HFFc6 (cell line): ENCODE results near the gene ZNRF1. TPM values are rescaled to one million over a fixed set of nuclear protein-coding genes. Genes with fewer than 3 reads are reported as not detected.

ENCODE experiments used
- DNase-seq: peaks from one replicate; pipeline ENCODE4 v3.0.0-alpha.2; 2018
- H3K27ac Mint-ChIP-seq: 2 replicates; pipeline ENCODE4 v1.8.0; 2020; ENCODE audit warnings: mild to moderate bottlenecking, mixed read lengths
- H3K27me3 Mint-ChIP-seq: 2 replicates; pipeline ENCODE4 v1.8.0; 2021; ENCODE audit warnings: mild to moderate bottlenecking, moderate library complexity, mixed read lengths; ENCODE audit not compliant: insufficient read depth
- H3K36me3 Mint-ChIP-seq: 2 replicates; pipeline ENCODE4 v1.8.0; 2021; ENCODE audit warnings: low read depth, mixed read lengths
- H3K4me1 Mint-ChIP-seq: 2 replicates; pipeline ENCODE4 v1.8.0; 2020; ENCODE audit warnings: low read depth, mixed read lengths
- H3K4me3 Mint-ChIP-seq: 2 replicates; pipeline ENCODE4 v1.8.0; 2020; ENCODE audit warnings: mild to moderate bottlenecking, moderate library complexity, mixed read lengths
- H3K9me3 Mint-ChIP-seq: 2 replicates; pipeline ENCODE4 v1.8.0; 2020; ENCODE audit warnings: mild to moderate bottlenecking, mixed read lengths
- CTCF ChIP-seq: fragments of 200-600 bp; sonication (generic); IDR thresholded peaks from 2 replicates; pipeline ENCODE4 v1.5.0; 2021; ENCODE audit warnings: antibody characterized with exemption, mild to moderate bottlenecking
- total RNA-seq, 6 experiments: library from RNA; stranded (reverse); fragmentation: NEBNext Ultra II Directional; extraction: Animal tissue kit (Norgen Biotek cat#: 25700); gene quantifications; 2 replicates in 1 of 6; 3 replicates in 5 of 6; pipeline ENCODE4 v1.2.3, GENCODE V29; 2021

The ZNRF1 gene
- total RNA-seq, 6 experiments from 2014 or later: 21.7 to 31.3 (median 28.0) TPM

GRCh38 chr16:75130150-75130771 is 131.4 kb downstream of the ZNRF1 start:
- Mint-ChIP-seq H3K36me3 (peaks cover 13% of the 10 kb centered on the region), H3K4me1 (no peaks in the 10 kb centered on the region), H3K4me3 (no peak overlapping the region), H3K27me3 (peaks cover 16% of the 10 kb centered on the region), H3K9me3 (peaks cover 15% of the 10 kb centered on the region), H3K27ac (no peak overlapping the region)
- no peak for DNase-seq
- TF ChIP-seq CTCF: no peak

GRCh38 chr16:75131081-75131480 is 132.3 kb downstream of the ZNRF1 start:
- no peak for TF ChIP-seq CTCF
- Mint-ChIP-seq H3K27me3 (peaks cover 19% of the 10 kb centered on the region), H3K9me3 (peaks cover 15% of the 10 kb centered on the region), H3K27ac (no peak overlapping the region), H3K4me3 (no peak overlapping the region), H3K4me1 (no peaks in the 10 kb centered on the region), H3K36me3 (peaks cover 13% of the 10 kb centered on the region)
- DNase-seq: no peak

- H3K36me3 Mint-ChIP-seq: no peaks in the 10 kb centered on the region
- no peak for TF ChIP-seq CTCF
- DNase-seq: no peak
- H3K27ac Mint-ChIP-seq: no peak overlapping the region
- peaks cover 10% of the 10 kb centered on the region for H3K27me3 Mint-ChIP-seq
- H3K4me1 Mint-ChIP-seq: no peaks in the 10 kb centered on the region
- peaks cover 4% of the 10 kb centered on the region; the same call in 1 of the 2 replicates for H3K9me3 Mint-ChIP-seq
- no peak overlapping the region for H3K4me3 Mint-ChIP-seq
These were observed 139.4 kb downstream of the ZNRF1 start for GRCh38 chr16:75138233-75138632.

- no peaks in the 10 kb centered on the region for H3K36me3 Mint-ChIP-seq
- no peaks in the 10 kb centered on the region for H3K4me1 Mint-ChIP-seq
- DNase-seq: no peak
- no peak for TF ChIP-seq CTCF
- H3K27me3 Mint-ChIP-seq: peaks cover 7% of the 10 kb centered on the region
- H3K27ac Mint-ChIP-seq: no peak overlapping the region
- H3K9me3 Mint-ChIP-seq: peaks cover 4% of the 10 kb centered on the region; the same call in 1 of the 2 replicates
- H3K4me3 Mint-ChIP-seq: no peak overlapping the region
These were observed 139.8 kb downstream of the ZNRF1 start for GRCh38 chr16:75138636-75139035.

- DNase-seq: no peak
- peaks cover 7% of the 10 kb centered on the region for H3K27me3 Mint-ChIP-seq
- H3K4me3 Mint-ChIP-seq: no peak overlapping the region
- no peak overlapping the region for H3K27ac Mint-ChIP-seq
- TF ChIP-seq CTCF: no peak
- peaks cover 4% of the 10 kb centered on the region; the same call in 1 of the 2 replicates for H3K9me3 Mint-ChIP-seq
- H3K4me1 Mint-ChIP-seq: no peaks in the 10 kb centered on the region
- H3K36me3 Mint-ChIP-seq: no peaks in the 10 kb centered on the region
These were observed 140.7 kb downstream of the ZNRF1 start for GRCh38 chr16:75139498-75139897.
